Measurements from ENCODE around the gene TRIP12.
"Not testable (repeated sequence)": the region's sequence is repeated elsewhere in the genome, so short reads cannot be mapped to it uniquely, and the experiment has no call there.

The TRIP12 gene

DNA sequence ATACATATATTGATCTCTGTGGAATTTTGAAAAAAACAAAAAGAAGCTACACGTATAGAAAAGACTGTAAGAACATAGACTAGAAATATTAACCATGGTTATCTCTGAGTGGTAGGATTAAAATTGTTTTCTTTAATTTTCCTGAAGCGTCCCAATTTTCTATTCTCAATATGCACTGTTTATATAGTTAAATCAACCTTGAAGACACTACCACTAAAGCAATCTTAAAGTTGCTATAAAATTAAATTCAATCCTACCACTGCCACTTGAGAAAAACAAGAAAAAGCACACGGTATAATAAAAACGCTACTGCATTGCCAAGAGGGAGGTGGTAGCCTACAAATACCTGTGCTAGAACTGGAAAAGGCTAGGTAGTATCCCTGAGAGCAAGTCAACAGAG is 47.2 kb downstream of the TRIP12 start:
- DNase-seq (ENCODE audit: low read depth): no peak

DNA sequence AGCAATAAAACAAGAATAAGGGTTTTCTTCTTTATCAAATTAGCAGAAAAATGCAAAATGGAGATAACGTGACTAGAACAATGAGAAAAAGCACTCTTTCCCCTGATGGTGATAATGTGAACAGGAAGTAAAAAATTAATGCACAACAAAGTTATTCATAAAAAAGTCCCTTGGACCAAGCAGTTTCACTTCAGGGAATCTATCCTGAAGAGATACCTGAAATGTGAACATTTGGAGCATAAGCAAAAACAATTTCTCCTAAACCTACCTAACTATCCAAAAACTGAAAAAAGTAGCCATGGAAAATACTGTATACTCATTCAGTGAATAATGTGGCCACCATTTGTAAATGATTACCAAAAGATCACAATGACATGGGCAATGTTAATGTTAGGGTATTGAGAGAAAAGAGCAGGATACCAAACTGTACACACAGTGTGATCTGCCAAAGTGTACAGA is 48.7 kb downstream of the TRIP12 start:
- no peak for DNase-seq (ENCODE audit: low read depth)

GRCh38 chr2:229870903-229871656 is 50.7 kb downstream of the TRIP12 start:
- peak; percentile 63 for DNase-seq (ENCODE audit: low read depth)

DNA sequence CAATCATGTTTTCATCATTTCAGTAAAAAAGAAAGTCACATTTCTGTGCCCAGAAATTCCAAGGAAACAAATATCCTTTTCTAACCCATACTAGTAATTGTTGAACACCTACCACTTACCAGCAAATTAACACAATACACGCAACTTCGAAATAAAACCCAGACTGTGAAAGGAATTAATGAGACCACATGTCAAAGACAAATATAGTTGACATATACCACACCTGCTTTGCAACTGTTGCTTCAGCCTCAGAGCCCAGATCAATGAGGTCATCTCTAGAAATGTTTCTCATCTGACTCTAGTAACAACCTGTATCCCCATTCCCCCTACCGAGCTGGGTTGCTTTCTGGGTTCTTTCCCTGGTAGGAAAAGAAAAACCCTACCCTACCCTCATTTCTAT is 52.6 kb downstream of the TRIP12 start:
- no peak for DNase-seq (ENCODE audit: low read depth)

DNA sequence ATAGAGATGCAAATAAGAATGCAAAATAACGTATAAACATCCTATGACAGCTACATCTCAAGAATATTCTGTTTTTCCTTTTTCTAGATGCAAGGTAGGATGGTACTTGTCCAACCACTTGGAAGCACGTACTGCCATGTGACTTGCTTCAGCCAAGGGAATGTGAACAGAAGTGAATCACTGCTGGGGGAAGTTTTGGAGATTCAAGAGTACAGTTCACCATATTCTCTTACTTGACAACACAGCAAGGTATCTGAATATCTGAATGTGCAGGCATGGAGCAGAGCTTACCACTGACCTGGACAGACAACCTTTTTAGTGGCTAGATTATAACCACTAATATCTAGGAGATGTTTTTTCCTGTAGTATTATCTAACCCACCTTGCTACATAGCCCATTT is 53.0 kb downstream of the TRIP12 start:
- DNase-seq (ENCODE audit: low read depth): no peak

- no peak for DNase-seq (ENCODE audit: low read depth)
Observed at GRCh38 chr2:229865033-229865432, 56.8 kb downstream of the TRIP12 start.

DNA sequence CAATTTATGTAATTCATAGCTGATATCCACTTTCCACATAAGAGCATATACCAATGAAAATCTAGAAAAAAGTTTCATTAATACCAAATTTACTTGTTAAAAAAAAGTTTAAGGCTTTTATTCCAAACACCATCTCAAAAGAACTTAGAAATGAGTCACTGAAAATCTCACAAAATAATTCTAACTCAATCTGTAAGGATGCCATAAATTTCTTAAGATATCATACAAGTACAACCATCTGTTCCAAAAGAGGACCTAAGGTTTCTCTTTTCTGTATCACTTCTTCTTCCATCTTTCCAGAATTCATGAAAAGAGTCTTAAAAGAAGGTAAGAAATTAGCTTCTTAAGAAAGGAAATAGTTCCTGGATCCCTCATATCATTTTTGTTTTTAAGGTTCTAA is 60.4 kb downstream of the TRIP12 start:
- peak; percentile 27 for DNase-seq (ENCODE audit: low read depth)

- DNase-seq (ENCODE audit: low read depth): no peak
Observed at GRCh38 chr2:229860334-229860733, 61.5 kb downstream of the TRIP12 start.

DNA sequence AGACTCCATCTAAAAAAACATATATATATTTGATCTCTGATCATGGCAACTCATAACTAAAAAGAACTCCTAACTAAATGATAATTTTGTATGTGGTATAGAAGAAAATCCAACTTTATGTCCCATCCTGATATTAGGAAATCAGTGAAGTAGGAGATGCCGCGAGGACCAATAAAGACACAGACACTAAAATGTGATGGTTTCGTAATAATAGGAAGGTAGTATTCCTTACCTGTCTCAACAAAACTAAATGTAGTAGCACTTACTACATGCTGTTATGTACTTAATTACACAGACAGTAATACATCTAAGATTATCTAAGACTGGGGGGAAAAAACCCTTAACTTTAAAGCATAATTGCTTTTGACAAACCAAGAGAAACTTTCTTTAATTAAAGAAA is 63.5 kb downstream of the TRIP12 start:
- DNase-seq (ENCODE audit: low read depth): no peak

- peak; percentile 65 for DNase-seq (ENCODE audit: low read depth)
Observed at GRCh38 chr2:229857634-229858033, 64.2 kb downstream of the TRIP12 start.

GRCh38 chr2:229856413-229856812 is 65.4 kb downstream of the TRIP12 start:
- no peak for DNase-seq (ENCODE audit: low read depth)

- no peak for DNase-seq (ENCODE audit: low read depth)
Observed at GRCh38 chr2:229855116-229855515, 66.7 kb downstream of the TRIP12 start.

- peak; percentile 70 for DNase-seq (ENCODE audit: low read depth)
Observed at GRCh38 chr2:229852565-229852964, 69.2 kb downstream of the TRIP12 start.

DNA sequence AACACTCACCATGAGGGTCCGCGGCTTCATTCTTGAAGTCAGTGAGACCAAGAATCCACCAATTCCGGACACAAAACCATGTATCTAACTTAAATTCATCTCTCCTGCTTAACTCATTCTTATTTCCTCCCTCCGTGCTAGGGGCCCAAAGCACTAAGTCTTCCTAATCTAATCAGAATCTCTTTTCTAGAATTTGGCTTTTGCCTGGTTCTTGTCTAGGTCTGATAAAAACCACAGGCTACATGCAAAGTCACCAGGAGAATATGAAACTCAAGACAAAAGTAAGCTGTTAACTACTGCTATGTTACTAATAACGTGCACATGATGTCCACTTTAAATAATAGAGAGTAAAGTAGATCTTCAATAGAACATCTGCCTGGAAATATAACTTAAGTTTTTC is 69.9 kb downstream of the TRIP12 start:
- DNase-seq (ENCODE audit: low read depth): no peak

DNA sequence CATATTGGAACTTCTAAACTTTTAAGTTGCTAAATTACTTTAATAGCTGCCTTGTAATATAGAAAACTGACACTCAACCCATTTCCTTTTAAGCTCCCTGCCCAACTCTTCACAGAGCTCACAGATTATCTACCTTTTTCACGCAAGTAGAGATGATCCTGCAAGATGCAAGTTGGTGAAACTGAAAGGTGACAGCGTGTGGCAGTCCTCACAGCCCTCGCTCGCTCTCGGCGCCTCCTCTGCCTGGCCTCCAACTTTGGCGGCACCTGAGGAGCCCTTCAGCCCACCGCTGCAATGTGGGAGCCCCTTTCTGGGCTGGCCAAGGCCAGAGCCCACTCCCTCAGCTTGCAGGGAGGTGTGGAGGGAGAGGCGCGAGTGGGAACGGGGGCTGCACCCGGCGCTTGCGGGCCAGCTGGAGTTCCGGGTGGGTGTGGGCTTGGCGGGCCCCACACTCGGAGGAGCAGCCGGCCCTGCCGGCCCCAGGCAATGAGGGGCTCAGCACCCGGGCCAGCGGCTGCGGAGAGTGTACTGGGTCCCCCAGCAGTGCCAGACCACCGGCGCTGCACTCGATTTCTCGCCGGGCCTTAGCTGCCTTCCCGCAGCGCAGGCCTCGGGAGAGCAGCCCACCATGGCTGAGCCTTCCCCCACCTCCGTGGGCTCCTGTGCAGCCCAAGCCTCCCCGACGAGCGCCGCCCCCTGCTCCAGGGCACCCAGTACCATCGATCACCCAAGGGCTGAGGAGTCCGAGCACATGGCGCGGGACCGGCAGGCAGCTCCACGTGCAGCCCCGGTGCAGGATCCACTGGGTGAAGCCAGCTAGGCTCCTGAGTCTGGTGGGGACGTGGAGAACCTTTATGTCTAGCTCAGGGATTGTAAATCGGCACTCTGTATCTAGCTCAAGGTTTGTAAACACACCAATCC is 71.2 kb downstream of the TRIP12 start:
- not testable (repeated sequence) for DNase-seq (ENCODE audit: low read depth)

DNA sequence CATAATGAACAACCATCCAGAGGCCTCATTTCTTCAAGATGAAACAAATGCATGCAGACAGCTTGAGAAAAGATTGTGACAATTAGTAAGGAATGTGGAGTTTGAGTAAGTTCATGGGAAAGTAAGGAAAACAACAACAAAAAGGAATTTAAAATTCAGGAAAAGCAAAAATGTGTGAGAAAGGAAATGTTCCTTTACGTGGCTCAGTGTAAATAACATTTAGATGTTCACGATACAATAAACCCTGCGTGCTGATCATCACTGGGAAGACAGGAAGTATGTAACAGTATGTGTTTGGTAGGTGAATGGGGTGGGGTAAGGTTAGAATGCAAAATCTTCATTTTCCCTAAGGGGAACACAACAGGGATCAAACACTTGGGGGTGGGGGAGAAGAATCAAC is 72.7 kb downstream of the TRIP12 start:
- DNase-seq (ENCODE audit: low read depth): peak; percentile 46

DNA sequence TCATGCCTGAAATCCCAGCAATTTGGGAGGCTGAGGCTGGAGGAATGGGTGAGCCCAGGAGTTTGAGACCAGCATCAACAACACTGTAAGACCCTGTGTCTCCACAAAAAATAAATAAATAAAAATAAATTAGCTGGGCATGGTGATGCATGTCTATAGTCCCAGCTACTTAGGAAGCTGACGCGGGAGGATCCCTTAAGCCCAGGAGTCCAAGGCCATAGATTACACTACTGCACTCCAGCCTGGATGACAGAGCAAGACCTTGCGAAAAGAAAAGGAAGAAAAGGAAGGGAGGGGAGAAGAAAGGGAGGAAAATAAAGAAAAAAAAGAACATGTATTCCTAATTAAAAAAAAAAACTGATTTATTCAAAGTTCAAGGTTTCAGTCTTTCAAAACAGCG is 78.2 kb downstream of the TRIP12 start:
- no peak for DNase-seq (ENCODE audit: low read depth)

DNA sequence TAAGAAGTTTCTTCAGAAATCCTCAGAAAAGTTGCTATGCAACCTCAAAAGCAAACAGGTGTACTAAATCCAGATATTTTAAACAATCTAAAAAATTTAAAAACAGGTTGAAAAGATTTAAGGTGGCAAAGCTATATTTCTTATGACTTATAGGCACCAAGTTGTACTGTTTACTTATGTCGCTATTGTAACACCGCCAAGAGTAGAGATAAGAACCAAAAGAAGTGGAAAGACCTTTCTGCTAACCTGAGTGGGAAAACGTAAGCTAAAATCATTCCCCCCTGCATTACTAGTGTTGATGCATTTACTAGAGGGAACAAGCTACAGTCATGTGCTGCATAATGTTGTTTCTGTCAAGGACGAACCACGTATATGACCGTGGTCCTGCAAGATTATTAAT is 83.1 kb downstream of the TRIP12 start:
- no peak for DNase-seq (ENCODE audit: low read depth)

DNA sequence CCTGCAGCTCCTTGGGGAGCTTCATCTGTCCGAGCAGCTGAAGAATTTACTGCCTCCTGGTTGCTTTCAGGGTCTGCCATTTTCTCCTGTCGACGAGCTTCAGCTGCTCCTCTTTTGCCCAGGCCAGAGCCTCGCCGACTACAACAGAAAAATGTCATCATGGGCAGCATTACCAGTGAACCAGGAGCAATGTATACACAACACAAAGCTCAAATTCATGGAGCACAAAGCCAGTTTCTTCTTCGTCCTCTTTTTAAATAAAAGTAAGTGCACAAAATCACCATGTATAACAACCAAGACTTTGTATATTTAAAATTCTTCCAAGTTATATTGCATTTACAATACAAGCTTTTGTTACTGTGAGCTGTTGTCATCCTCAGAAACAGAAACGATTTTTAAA is 85.0 kb downstream of the TRIP12 start:
- DNase-seq (ENCODE audit: low read depth): no peak

DNA sequence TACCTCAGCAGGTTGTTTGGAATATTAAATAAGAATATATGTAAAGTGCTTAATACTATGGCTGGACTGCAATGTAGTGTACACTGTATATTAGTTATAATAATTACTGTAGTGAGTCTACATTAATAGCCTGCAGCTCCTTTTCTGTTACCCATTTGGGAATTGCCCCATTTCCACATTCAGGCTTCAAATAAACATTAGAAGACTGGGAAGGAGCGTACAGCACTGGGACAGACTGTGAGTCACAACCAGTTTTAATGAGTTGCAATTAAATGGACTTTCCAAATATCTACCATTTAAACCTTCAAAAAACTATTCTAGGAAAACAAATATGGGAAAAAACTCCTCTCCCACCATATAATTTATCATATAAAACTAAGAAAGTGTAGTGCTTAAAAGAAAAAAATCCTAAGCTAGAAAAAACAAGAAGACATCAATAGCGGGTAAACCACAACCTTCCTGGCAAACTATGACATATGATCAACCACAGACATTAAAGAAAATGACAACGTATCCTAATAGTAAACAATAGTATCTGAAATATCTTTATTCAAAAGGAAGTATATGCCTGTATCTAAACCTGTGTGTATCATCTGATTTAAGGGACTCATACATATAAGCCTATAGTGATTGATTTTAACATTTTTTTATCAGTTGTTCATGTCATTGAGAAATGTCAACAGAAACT is 86.1 kb downstream of the TRIP12 start:
- peak; percentile 84 for DNase-seq (ENCODE audit: low read depth)

- DNase-seq (ENCODE audit: low read depth): not testable (repeated sequence)
Observed at GRCh38 chr2:229834368-229834767, 87.4 kb downstream of the TRIP12 start.

DNA sequence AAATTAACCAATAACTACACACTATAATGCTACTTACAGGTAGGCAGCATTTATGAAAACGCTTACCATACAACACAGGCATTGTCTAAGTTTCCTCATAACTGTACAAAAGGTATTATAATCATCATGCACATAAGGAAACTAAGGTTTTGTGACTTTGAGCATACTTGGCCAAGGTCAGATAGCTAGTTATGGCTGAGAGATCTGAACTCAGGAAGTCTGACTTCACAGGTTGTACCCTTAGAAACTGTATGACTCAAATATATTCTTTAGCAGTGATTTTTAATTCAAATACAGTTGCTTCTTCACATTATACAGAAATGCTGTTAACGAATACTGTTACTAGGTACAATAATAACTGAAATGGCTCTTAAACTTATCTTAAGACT is 89.3 kb downstream of the TRIP12 start:
- DNase-seq (ENCODE audit: low read depth): no peak
